Body of pancreas (tissue), 4 donors: ENCODE data around the gene BCAS4.

ENCODE experiments used
- CTCF ChIP-seq, 7 experiments: fragments of 450-650 bp in 4 of 7; fragments of 200-600 bp in 3 of 7; sonication (generic) in 3 of 7; IDR thresholded peaks; one replicate each; pipeline ENCODE4 v1.5.1; 2016 to 2019; ENCODE audit warnings: antibody characterized with exemption in 7 of 7
- POLR2A ChIP-seq, 3 donors: fragments of 450-650 bp; IDR thresholded peaks; one replicate each; pipeline ENCODE4 v1.6.1; 2016; ENCODE audit warnings: antibody characterized with exemption in 3 of 3, mild to moderate bottlenecking in 2 of 3

GRCh38 chr20:50824137-50824536, 29.3 kb downstream of the BCAS4 start:
- no peak for TF ChIP-seq CTCF (IDR thresholded peaks at IDR 0.05)
- TF ChIP-seq POLR2A (IDR thresholded peaks at IDR 0.05), result no peak
